Coronary artery (tissue), 2 donors: ENCODE results near the gene FSD2.
"Not testable (repeated sequence)": the region's sequence is repeated elsewhere in the genome, so short reads cannot be mapped to it uniquely, and the experiment has no call there.

Experiments used
- DNase-seq: peaks from one replicate; pipeline ENCODE4 v3.0.0-alpha.2; 2017; ENCODE audit warnings: low spot score
- H3K27ac ChIP-seq, 2 donors: fragments of 200-600 bp; sonication (generic); one replicate each; pipeline ENCODE4 v1.5.1; 2016 to 2019
- H3K4me3 ChIP-seq: fragments of 200-600 bp; sonication (generic); 2 replicates; pipeline ENCODE4 v1.5.1; 2016; ENCODE audit warnings: mild to moderate bottlenecking, moderate library complexity
- CTCF ChIP-seq: fragments of 200-600 bp; sonication (generic); IDR thresholded peaks from one replicate; pipeline ENCODE4 v1.5.1; 2019; ENCODE audit warnings: antibody characterized with exemption

FSD2 gene

GRCh38 chr15:82714016-82714415, 91.9 kb downstream of the FSD2 start:
- no peak overlapping the region for H3K27ac ChIP-seq
- TF ChIP-seq CTCF, result no peak
- DNase-seq, result no peak
- H3K4me3 ChIP-seq, result no peak overlapping the region

GRCh38 chr15:82712036-82712435, 93.8 kb downstream of the FSD2 start:
- DNase-seq, result no peak
- H3K4me3 ChIP-seq, result no peak overlapping the region
- no peak overlapping the region for H3K27ac ChIP-seq
- TF ChIP-seq CTCF, result no peak

GRCh38 chr15:82710926-82711490, 94.9 kb downstream of the FSD2 start:
- TF ChIP-seq CTCF, result no peak
- Histone ChIP-seq H3K27ac (no peak overlapping the region), H3K4me3 (no peak overlapping the region)
- DNase-seq, result no peak

GRCh38 chr15:82710208-82710555, 95.7 kb downstream of the FSD2 start:
- DNase-seq, result no peak
- Histone ChIP-seq H3K4me3 (peak overlapping the region; percentile 78), H3K27ac (no peak overlapping the region)
- no peak for TF ChIP-seq CTCF

- H3K27ac ChIP-seq, result no peak within 1 kb of the TSS
- no peak for DNase-seq
- H3K4me3 ChIP-seq, result peak within 1 kb of the TSS; percentile 78
- no peak for TF ChIP-seq CTCF
Observed at GRCh38 chr15:82709421-82710207, 96.3 kb downstream of the FSD2 start, which contains the start of gene AP3B2. Gene AP3B2, minus strand, starts transcription at chr15:82709875. Its CDS starts 169 bp downstream, at chr15:82709706.

- DNase-seq, result no peak
- Histone ChIP-seq H3K4me3 (peak overlapping the region; percentile 78), H3K27ac (no peak overlapping the region)
- no peak for TF ChIP-seq CTCF
Observed at GRCh38 chr15:82709081-82709420, 96.8 kb downstream of the FSD2 start.

GRCh38 chr15:82705856-82706255, 100.0 kb downstream of the FSD2 start:
- H3K4me3 ChIP-seq, H3K27ac ChIP-seq, DNase-seq: not testable (repeated sequence)
